Tibial nerve (tissue), 4 donors: ENCODE data around the gene TMEM191C. TPM values are rescaled to one million over a fixed set of nuclear protein-coding genes. Genes with fewer than 3 reads are reported as not detected.
"Not testable (repeated sequence)": the region's sequence is repeated elsewhere in the genome, so short reads cannot be mapped to it uniquely, and the experiment has no call there.

Experiments used
- DNase-seq, 2 donors: peaks; one replicate each; pipeline ENCODE4 v3.0.0-alpha.2; 2019; ENCODE audit warnings: low spot score in 2 of 2
- H3K27ac ChIP-seq, 4 donors: fragments of 200-600 bp; sonication (generic) in 3 of 4; one replicate each; pipeline ENCODE4 v1.5.1; 2017 to 2019; ENCODE audit warnings: mild to moderate bottlenecking in 1 of 4
- H3K27me3 ChIP-seq, 2 donors: fragments of 200-600 bp; sonication (generic) in 1 of 2; one replicate each; pipeline versions ENCODE4 v1.5.1 to v1.6.0; 2017 to 2019
- H3K36me3 ChIP-seq, 3 donors: fragments of 200-600 bp; sonication (generic); one replicate each; pipeline ENCODE4 v1.5.1; 2018 to 2019
- H3K4me1 ChIP-seq, 4 donors: fragments of 200-600 bp; sonication (generic) in 3 of 4; one replicate each; pipeline ENCODE4 v1.5.1; 2017 to 2019
- H3K4me3 ChIP-seq, 4 donors: fragments of 200-600 bp; sonication (generic) in 3 of 4; one replicate each; pipeline ENCODE4 v1.5.1; 2017 to 2019; ENCODE audit warnings: mild to moderate bottlenecking in 1 of 4, moderate library complexity in 1 of 4
- H3K9me3 ChIP-seq, 4 donors: fragments of 200-600 bp; sonication (generic) in 3 of 4; one replicate each; pipeline ENCODE4 v1.5.1; 2017 to 2019
- POLR2A ChIP-seq, 2 donors: fragments of 450-650 bp; IDR thresholded peaks; one replicate each; pipeline ENCODE4 v1.6.1; 2017; ENCODE audit warnings: antibody characterized with exemption in 2 of 2, mild to moderate bottlenecking in 2 of 2, moderate library complexity in 2 of 2
- whole genome bisulfite sequencing, 2 donors: methylation state at CpG; one replicate each; pipeline ENCODE4 v1.1.5; 2018; 5-methylcytosine and 5-hydroxymethylcytosine counted together
- total RNA-seq, 4 donors: library from RNA; depleted of rRNA; stranded (reverse); fragments of >200 nt; gene quantifications; one replicate each; pipeline ENCODE4 v1.1.0, GENCODE V29; 2016

Gene TMEM191C
- total RNA-seq, 4 donors from 2014 or later = 0.98 to 5.4 (median 4.4) TPM; not detected in 1

GRCh38 chr22:21514117-21514516 lies 46.9 kb downstream of the TMEM191C start:
- H3K4me1 ChIP-seq, H3K36me3 ChIP-seq, H3K27me3 ChIP-seq, H3K9me3 ChIP-seq, H3K4me3 ChIP-seq, DNase-seq, H3K27ac ChIP-seq: not testable (repeated sequence)
- no CpG with 5 or more reads among the region's 12 CpGs for WGBS, 2 donors

- not testable (repeated sequence) for H3K27ac ChIP-seq, H3K9me3 ChIP-seq, H3K4me1 ChIP-seq, DNase-seq, H3K4me3 ChIP-seq, H3K36me3 ChIP-seq, H3K27me3 ChIP-seq
- WGBS, 2 donors = no CpG with 5 or more reads among the region's 9 CpGs
Observed at GRCh38 chr22:21515234-21515633, 48.0 kb downstream of the TMEM191C start.

- not testable (repeated sequence) for H3K27ac ChIP-seq, H3K4me1 ChIP-seq, H3K4me3 ChIP-seq, DNase-seq, H3K9me3 ChIP-seq, H3K27me3 ChIP-seq, H3K36me3 ChIP-seq
- no CpG with 5 or more reads among the region's 22 CpGs for WGBS, 2 donors
Observed at GRCh38 chr22:21516522-21516921, 49.3 kb downstream of the TMEM191C start.

GRCh38 chr22:21516970-21517764 lies 50.0 kb downstream of the TMEM191C start:
- H3K9me3 ChIP-seq, DNase-seq, H3K4me1 ChIP-seq, H3K36me3 ChIP-seq, H3K27me3 ChIP-seq, H3K4me3 ChIP-seq, H3K27ac ChIP-seq: not testable (repeated sequence)
- TF ChIP-seq POLR2A (IDR thresholded peaks at IDR 0.05) = peak in 1 of 2 donors; percentile 27
- WGBS, 2 donors = no CpG with 5 or more reads among the region's 115 CpGs

Other genes with a start within 250 kb of the TMEM191C start
- not detected for gene RIMBP3B, start 83.6 kb upstream of the TMEM191C start, total RNA-seq
- 1 to 10 TPM; 3.3 to 6.1 (median 5.2) TPM for gene HIC2, start 50.0 kb upstream of the TMEM191C start, total RNA-seq
- under 1 TPM; under 0.01 to 0.59 (median 0.25) TPM for gene RIMBP3C, start 84.1 kb downstream of the TMEM191C start, total RNA-seq
- 10 to 100 TPM; 32.0 to 45.0 (median 37.8) TPM for gene UBE2L3, start 100.3 kb downstream of the TMEM191C start, total RNA-seq
- gene YDJC, start 162.6 kb downstream of the TMEM191C start, total RNA-seq = 10 to 100 TPM; 28.0 to 61.2 (median 36.0) TPM
- 1 to 10 TPM in 1 of 4 donors, under 1 TPM in 3; 0.22 to 2.0 (median 0.36) TPM for gene CCDC116, start 165.4 kb downstream of the TMEM191C start, total RNA-seq
- gene SDF2L1, start 174.9 kb downstream of the TMEM191C start, total RNA-seq = 10 to 100 TPM; 11.4 to 62.7 (median 31.5) TPM
- 10 to 100 TPM; 29.1 to 42.3 (median 31.5) TPM for gene PPIL2, start 198.6 kb downstream of the TMEM191C start, total RNA-seq